HG02571 (cell line): ENCODE data around the gene RPUSD3.
A peak's percentile ranks its signal among the peaks of the same experiment; 100 is the strongest.
"Not testable (repeated sequence)": the region's sequence is repeated elsewhere in the genome, so short reads cannot be mapped to it uniquely, and the experiment has no call there.

ENCODE experiments used
- ATAC-seq: cut with Tn5 transposase; IDR thresholded peaks from one replicate; pipeline ENCODE4 v1.9.1; 2021; ENCODE audit warnings: mild to moderate bottlenecking, moderate library complexity; ENCODE audit not compliant: unreplicated experiment

RPUSD3 gene

GRCh38 chr3:9843715-9844438 is at the start of gene RPUSD3:
Gene RPUSD3, minus strand, starts transcription at chr3:9844008. Its CDS starts 18 bp downstream, at chr3:9843990.
- peak; percentile 97 for ATAC-seq

- ATAC-seq, result no peak
Measured at GRCh38 chr3:9891072-9891622, 47.3 kb upstream of the RPUSD3 start.

GRCh38 chr3:9890249-9891071 is 46.7 kb upstream of the RPUSD3 start, which contains the start of gene JAGN1:
Gene JAGN1, plus strand, starts transcription at chr3:9890610. Its CDS starts 113 bp downstream, at chr3:9890723.
- ATAC-seq, result peak; percentile 77

- no peak for ATAC-seq
Measured at GRCh38 chr3:9889405-9889804, 45.6 kb upstream of the RPUSD3 start.

- ATAC-seq, result no peak
Measured at GRCh38 chr3:9888540-9888939, 44.7 kb upstream of the RPUSD3 start.

GRCh38 chr3:9887480-9887879 is 43.7 kb upstream of the RPUSD3 start:
- ATAC-seq, result no peak

GRCh38 chr3:9886328-9886727 is 42.5 kb upstream of the RPUSD3 start:
- ATAC-seq, result no peak

GRCh38 chr3:9884555-9885165 is 40.9 kb upstream of the RPUSD3 start:
- ATAC-seq, result no peak

- no peak for ATAC-seq
Measured at GRCh38 chr3:9883706-9884554, 40.1 kb upstream of the RPUSD3 start.

GRCh38 chr3:9881441-9881840 is 37.6 kb upstream of the RPUSD3 start:
- no peak for ATAC-seq

GRCh38 chr3:9879830-9880549 is 36.2 kb upstream of the RPUSD3 start, which contains the start of gene CIDEC:
Gene CIDEC, minus strand, starts transcription at chr3:9880253. Its CDS starts 1,767 bp downstream, at chr3:9878486.
- no peak for ATAC-seq

GRCh38 chr3:9878700-9879099 is 34.9 kb upstream of the RPUSD3 start:
- no peak for ATAC-seq

GRCh38 chr3:9876991-9877390 is 33.2 kb upstream of the RPUSD3 start:
- no peak for ATAC-seq

- ATAC-seq, result not testable (repeated sequence)
Measured at GRCh38 chr3:9876255-9876654, 32.4 kb upstream of the RPUSD3 start.

- no peak for ATAC-seq
Measured at GRCh38 chr3:9875448-9875847, 31.6 kb upstream of the RPUSD3 start.

- ATAC-seq, result not testable (repeated sequence)
Measured at GRCh38 chr3:9872067-9872466, 28.3 kb upstream of the RPUSD3 start.

GRCh38 chr3:9870978-9871377 is 27.2 kb upstream of the RPUSD3 start:
- ATAC-seq, result no peak

GRCh38 chr3:9869955-9870354 is 26.1 kb upstream of the RPUSD3 start:
- ATAC-seq, result no peak

GRCh38 chr3:9867106-9867505 is 23.3 kb upstream of the RPUSD3 start:
- no peak for ATAC-seq

GRCh38 chr3:9866639-9867038 is 22.8 kb upstream of the RPUSD3 start:
- no peak for ATAC-seq
